Testis (tissue), 2 donors: ENCODE measurements around the gene ZNF217.
"Not testable (repeated sequence)": the region's sequence is repeated elsewhere in the genome, so short reads cannot be mapped to it uniquely, and the experiment has no call there.

Experiments
- CTCF ChIP-seq, 3 experiments: fragments of 450-650 bp in 2 of 3; fragments of 200-600 bp in 1 of 3; sonication (generic) in 1 of 3; IDR thresholded peaks; one replicate each; pipeline ENCODE4 v1.5.1; 2016 to 2019; ENCODE audit warnings: antibody characterized with exemption in 3 of 3, mild to moderate bottlenecking in 2 of 3, moderate library complexity in 1 of 3
- POLR2A ChIP-seq: fragments of 450-650 bp; IDR thresholded peaks from one replicate; pipeline ENCODE4 v1.6.1; 2017; ENCODE audit warnings: antibody characterized with exemption, mild to moderate bottlenecking, moderate library complexity

GRCh38 chr20:53583660-53584549 is 9.7 kb downstream of the ZNF217 start:
- TF ChIP-seq POLR2A; CTCF (IDR thresholded peaks at IDR 0.05): not testable (repeated sequence)
